ENCODE data around the gene GTF2H4. TPM values are rescaled to one million over a fixed set of nuclear protein-coding genes. Genes with fewer than 3 reads are reported as not detected.

The GTF2H4 gene
- total and polyA plus RNA-seq, 4 donors, result 6.2 to 15.8 (median 12.3) TPM

GRCh38 chr6:30914076-30914853 is 6.3 kb downstream of the GTF2H4 start, which contains the start of gene VARS2:
Gene VARS2, plus strand, starts transcription at chr6:30914238. Its CDS starts 599 bp downstream, at chr6:30914837.
- Histone ChIP-seq H3K36me3 (ENCODE audit: control insufficient read depth in 4 of 4, insufficient read depth in 3 of 4, low read depth in 1 of 4, low read length in 3 of 4) (peaks cover 3 to 26% (median 14%) of the 10 kb centered on the region in 4 donors), H3K9me3 (ENCODE audit: control insufficient read depth in 4 of 4, low read length in 3 of 4) (no peaks in the 10 kb centered on the region), H3K27me3 (ENCODE audit: control insufficient read depth in 4 of 4, insufficient read depth in 4 of 4, low read length in 3 of 4) (no peaks in the 10 kb centered on the region), H3K27ac (ENCODE audit: low read depth in 1 of 2, low read length in 2 of 2) (peak within 1 kb of the TSS; percentile 91), H3K4me3 (ENCODE audit: low read depth in 1 of 3, low read length in 3 of 3) (peak within 1 kb of the TSS; percentile 63 to 75 (median 75)), H3K4me1 (ENCODE audit: control insufficient read depth in 4 of 4, insufficient read depth in 4 of 4, low read length in 3 of 4) (peaks cover 0 to 43% (median 27%) of the 10 kb centered on the region in 4 donors), H3K9ac (ENCODE audit: low read depth in 1 of 2, low read length in 2 of 2) (peak within 1 kb of the TSS; percentile 83 to 85)
- under 1% methylated on average over 52 of the region's 52 CpGs for WGBS
- TF ChIP-seq RAD21 (IDR thresholded peaks at IDR 0.05), result peak; percentile 67 to 68
- peak in 1 of 2 donors; percentile 9 for TF ChIP-seq RXRA (IDR thresholded peaks at IDR 0.05)
- TF ChIP-seq GABPA (IDR thresholded peaks at IDR 0.05 in 1 of 2, conservative IDR thresholded peaks at IDR 0.05 in 1 of 2), result peak in 1 of 2 donors; percentile 11
- peak; percentile 12 for TF ChIP-seq TAF1 (conservative IDR thresholded peaks at IDR 0.05)
- peak; percentile 43 for TF ChIP-seq CTCF (IDR thresholded peaks at IDR 0.05; ENCODE audit: low read depth, low read length, missing input control)
- peak; percentile 88 for TF ChIP-seq SP1 (IDR thresholded peaks at IDR 0.05)
- no peak for TF ChIP-seq ATF3 (IDR thresholded peaks at IDR 0.05)
- no peak for TF ChIP-seq EGR1 (IDR thresholded peaks at IDR 0.05; ENCODE audit: low read depth in 2 of 2)
- TF ChIP-seq MAX (IDR thresholded peaks at IDR 0.05), result no peak
- TF ChIP-seq ZBTB33 (IDR thresholded peaks at IDR 0.05), result no peak
- TF ChIP-seq JUND (IDR thresholded peaks at IDR 0.05), result no peak
- peak; percentile 82 for TF ChIP-seq HNF4G (IDR thresholded peaks at IDR 0.05)
- no peak for TF ChIP-seq YY1 (IDR thresholded peaks at IDR 0.05)
- no peak for TF ChIP-seq FOXA1 (IDR thresholded peaks at IDR 0.05)
- TF ChIP-seq FOXA2 (IDR thresholded peaks at IDR 0.05), result no peak
- TF ChIP-seq HNF4A (conservative IDR thresholded peaks at IDR 0.05), result peak; percentile 80 to 95
- TF ChIP-seq NR2F2 (IDR thresholded peaks at IDR 0.05), result no peak
- peak; percentile 79 for TF ChIP-seq REST (IDR thresholded peaks at IDR 0.05)
- peak; percentile 94 for DNase-seq (ENCODE audit: low spot score)
